Keratinocyte (primary cell): Measurements from ENCODE around the gene CLK3.

Experiments used
- EZH2 ChIP-seq: IDR thresholded peaks from one replicate; pipeline ENCODE4 v1.6.1; 2012; ENCODE audit warnings: inconsistent platforms, mild to moderate bottlenecking, low read length, moderate library complexity
- TF ChIP-seq, protein P1 (sequence below), 3 experiments: IDR thresholded peaks in 1 of 3; conservative IDR thresholded peaks in 1 of 3; optimal IDR thresholded peaks in 1 of 3; 2 replicates in 2 of 3; 3 replicates in 1 of 3; pipeline versions ENCODE3 to v1.5.1; 2011; ENCODE audit warnings: low read length in 3 of 3, mild to moderate bottlenecking in 3 of 3, moderate library complexity in 2 of 3, control low read depth in 1 of 3, inconsistent platforms in 1 of 3; ENCODE audit not compliant: insufficient read depth in 2 of 3; ENCODE audit errors: extremely low read depth in 1 of 3

GRCh38 chr15:74603789-74604705 lies 11.6 kb upstream of the CLK3 start:
- TF ChIP-seq EZH2, result no peak
- TF ChIP-seq, protein P1, sequence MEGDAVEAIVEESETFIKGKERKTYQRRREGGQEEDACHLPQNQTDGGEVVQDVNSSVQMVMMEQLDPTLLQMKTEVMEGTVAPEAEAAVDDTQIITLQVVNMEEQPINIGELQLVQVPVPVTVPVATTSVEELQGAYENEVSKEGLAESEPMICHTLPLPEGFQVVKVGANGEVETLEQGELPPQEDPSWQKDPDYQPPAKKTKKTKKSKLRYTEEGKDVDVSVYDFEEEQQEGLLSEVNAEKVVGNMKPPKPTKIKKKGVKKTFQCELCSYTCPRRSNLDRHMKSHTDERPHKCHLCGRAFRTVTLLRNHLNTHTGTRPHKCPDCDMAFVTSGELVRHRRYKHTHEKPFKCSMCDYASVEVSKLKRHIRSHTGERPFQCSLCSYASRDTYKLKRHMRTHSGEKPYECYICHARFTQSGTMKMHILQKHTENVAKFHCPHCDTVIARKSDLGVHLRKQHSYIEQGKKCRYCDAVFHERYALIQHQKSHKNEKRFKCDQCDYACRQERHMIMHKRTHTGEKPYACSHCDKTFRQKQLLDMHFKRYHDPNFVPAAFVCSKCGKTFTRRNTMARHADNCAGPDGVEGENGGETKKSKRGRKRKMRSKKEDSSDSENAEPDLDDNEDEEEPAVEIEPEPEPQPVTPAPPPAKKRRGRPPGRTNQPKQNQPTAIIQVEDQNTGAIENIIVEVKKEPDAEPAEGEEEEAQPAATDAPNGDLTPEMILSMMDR (optimal IDR thresholded peaks at IDR 0.05 in 1 of 3, IDR thresholded peaks at IDR 0.05 in 1 of 3, conservative IDR thresholded peaks at IDR 0.05 in 1 of 3; ENCODE audit: extremely low read depth in 1 of 3, insufficient read depth in 2 of 3, low read length in 3 of 3), result no peak
